ENCODE data around the gene SREK1IP1. TPM values are rescaled to one million over a fixed set of nuclear protein-coding genes. Genes with fewer than 3 reads are reported as not detected.
A peak's percentile ranks its signal among the peaks of the same experiment; 100 is the strongest.

Gene SREK1IP1
- total RNA-seq, 1 donor from 2014 or later: 25.8 TPM

DNA sequence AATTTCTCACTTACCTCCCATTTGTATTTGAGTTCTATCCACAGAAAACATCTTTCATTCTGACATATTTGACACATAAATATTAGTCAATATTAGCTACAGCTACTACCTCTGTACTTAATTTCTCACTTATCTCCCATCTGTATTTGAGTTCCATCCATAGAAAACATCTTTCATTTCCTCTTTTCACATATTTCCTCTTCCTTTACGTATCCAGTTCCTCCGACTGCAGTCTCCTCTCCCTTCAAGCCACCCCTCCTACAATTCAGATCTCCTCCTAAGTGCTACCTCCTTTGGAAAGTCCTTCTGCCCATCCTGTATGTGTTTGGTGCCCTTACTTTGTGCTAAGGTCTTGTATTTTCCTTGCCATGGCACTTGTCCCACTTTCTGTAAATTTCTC lies 1.6 kb downstream of the SREK1IP1 start:
- Mint-ChIP-seq H3K27ac (peak overlapping the region; percentile 50), H3K9me3 (ENCODE audit: low read depth) (no peaks in the 10 kb centered on the region), H3K27me3 (no peaks in the 10 kb centered on the region), H3K4me1 (ENCODE audit: low read depth) (peaks cover 21% of the 10 kb centered on the region), H3K4me3 (ENCODE audit: low read depth) (peak overlapping the region; percentile 97), H3K36me3 (ENCODE audit: insufficient read depth) (peaks cover 2% of the 10 kb centered on the region)
- no peak for DNase-seq (ENCODE audit: low spot score, unreplicated experiment)
- TF ChIP-seq, protein P1, sequence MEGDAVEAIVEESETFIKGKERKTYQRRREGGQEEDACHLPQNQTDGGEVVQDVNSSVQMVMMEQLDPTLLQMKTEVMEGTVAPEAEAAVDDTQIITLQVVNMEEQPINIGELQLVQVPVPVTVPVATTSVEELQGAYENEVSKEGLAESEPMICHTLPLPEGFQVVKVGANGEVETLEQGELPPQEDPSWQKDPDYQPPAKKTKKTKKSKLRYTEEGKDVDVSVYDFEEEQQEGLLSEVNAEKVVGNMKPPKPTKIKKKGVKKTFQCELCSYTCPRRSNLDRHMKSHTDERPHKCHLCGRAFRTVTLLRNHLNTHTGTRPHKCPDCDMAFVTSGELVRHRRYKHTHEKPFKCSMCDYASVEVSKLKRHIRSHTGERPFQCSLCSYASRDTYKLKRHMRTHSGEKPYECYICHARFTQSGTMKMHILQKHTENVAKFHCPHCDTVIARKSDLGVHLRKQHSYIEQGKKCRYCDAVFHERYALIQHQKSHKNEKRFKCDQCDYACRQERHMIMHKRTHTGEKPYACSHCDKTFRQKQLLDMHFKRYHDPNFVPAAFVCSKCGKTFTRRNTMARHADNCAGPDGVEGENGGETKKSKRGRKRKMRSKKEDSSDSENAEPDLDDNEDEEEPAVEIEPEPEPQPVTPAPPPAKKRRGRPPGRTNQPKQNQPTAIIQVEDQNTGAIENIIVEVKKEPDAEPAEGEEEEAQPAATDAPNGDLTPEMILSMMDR (IDR thresholded peaks at IDR 0.05; ENCODE audit: unreplicated experiment): no peak

DNA sequence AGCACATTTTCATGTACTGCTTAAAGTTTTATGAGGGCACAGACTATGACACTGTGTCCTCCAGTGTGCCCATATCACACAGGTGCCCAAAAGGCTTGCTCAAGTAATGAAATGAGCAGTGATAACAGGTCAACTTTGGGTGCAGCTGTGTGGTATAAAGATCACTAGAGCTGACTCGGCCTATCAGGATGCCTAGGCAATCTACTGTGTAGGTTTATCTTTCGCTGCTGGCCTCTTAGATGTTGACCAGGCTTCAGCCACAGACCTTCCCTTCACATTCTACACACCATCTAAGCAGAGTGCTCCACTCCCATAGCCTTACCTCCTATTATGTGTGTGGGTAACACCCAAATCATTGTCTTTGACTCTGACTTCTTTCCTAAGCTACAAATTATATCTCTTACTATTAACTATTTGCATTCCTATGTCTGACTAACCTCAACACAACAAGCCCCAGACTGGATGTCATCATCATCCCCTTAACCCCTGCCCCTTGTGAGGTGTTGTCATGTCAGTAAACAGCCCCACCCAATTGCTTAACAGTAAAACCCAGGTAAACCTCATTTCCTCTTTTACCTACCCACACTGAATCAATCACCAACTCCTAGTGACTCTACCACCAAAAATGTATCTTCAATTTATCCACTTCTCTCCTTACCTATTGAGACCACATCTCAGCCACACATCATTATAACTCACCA lies 2.5 kb downstream of the SREK1IP1 start:
- H3K4me1 Mint-ChIP-seq (ENCODE audit: low read depth): peaks cover 26% of the 10 kb centered on the region
- peak overlapping the region; percentile 9 for H3K4me3 Mint-ChIP-seq (ENCODE audit: low read depth)
- no peak overlapping the region for H3K27ac Mint-ChIP-seq
- no peaks in the 10 kb centered on the region for H3K9me3 Mint-ChIP-seq (ENCODE audit: low read depth)
- DNase-seq (ENCODE audit: low spot score, unreplicated experiment): no peak
- TF ChIP-seq, protein P1 (IDR thresholded peaks at IDR 0.05; ENCODE audit: unreplicated experiment): no peak
- peaks cover 4% of the 10 kb centered on the region for H3K36me3 Mint-ChIP-seq (ENCODE audit: insufficient read depth)
- H3K27me3 Mint-ChIP-seq: no peaks in the 10 kb centered on the region

DNA sequence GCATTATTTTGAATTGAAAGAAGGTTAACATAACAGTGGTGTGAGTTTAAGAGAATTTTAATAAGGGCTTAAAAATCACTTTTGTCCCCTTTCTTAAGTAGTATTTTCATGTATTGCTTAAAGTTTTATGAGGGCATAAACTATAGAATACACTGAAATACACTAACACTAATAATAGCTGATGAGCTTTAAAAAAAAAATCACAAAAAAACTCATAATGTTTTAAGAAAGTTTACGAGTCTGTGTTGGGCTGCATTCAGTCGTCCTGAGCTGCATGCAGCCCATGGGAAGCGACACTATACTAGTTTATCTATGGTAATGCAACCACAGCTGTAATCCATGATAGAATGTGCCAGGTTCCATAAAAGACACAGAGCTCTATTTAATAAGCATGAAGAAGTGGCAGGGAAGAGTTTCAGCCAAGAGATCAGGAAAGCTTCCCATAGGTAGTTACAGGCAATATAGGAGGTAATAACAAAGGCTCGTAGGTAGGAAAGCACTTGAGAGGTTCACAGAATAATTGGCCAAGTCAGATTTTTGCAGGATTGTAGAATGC lies 4.5 kb downstream of the SREK1IP1 start:
- TF ChIP-seq, protein P1 (IDR thresholded peaks at IDR 0.05; ENCODE audit: unreplicated experiment): no peak
- Mint-ChIP-seq H3K27me3 (no peaks in the 10 kb centered on the region), H3K36me3 (ENCODE audit: insufficient read depth) (peaks cover 4% of the 10 kb centered on the region), H3K9me3 (ENCODE audit: low read depth) (no peaks in the 10 kb centered on the region), H3K4me3 (ENCODE audit: low read depth) (no peak overlapping the region), H3K27ac (peak overlapping the region; percentile 1), H3K4me1 (ENCODE audit: low read depth) (peaks cover 30% of the 10 kb centered on the region)
- no peak for DNase-seq (ENCODE audit: low spot score, unreplicated experiment)

DNA sequence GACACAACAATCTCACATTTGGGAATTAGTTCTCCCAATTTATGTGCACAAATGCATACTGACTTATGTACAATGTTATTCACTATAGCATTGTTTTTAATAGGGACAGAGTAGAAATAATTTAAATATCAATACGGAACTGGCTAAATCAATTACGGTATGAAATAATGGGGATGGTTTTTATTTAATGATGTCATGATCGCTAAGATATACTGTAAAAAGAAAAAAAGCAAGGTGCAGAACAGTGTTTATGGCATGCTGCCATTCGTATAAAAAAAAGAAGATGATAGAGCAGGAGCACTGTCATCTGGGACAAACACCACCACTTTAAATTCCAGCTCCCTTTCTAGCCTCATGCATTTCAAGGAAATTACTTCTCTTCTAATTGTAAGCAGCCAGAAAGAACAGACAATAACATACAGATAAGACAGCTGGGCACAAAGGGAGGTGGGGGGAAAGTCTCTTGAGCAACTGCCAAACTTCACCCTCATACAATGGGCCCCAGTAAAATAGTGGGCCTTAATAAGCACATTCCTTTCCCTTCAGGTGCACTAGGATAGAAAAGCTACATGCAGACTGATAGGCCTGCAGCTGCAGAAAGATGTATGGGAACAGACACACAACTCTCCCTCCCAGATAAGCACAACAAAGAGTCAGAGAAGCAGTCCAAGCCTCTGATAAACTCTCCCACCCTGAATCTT lies 8.4 kb downstream of the SREK1IP1 start:
- Mint-ChIP-seq H3K27me3 (no peaks in the 10 kb centered on the region), H3K9me3 (ENCODE audit: low read depth) (no peaks in the 10 kb centered on the region), H3K27ac (peak overlapping the region; percentile 59), H3K4me3 (ENCODE audit: low read depth) (no peak overlapping the region), H3K4me1 (ENCODE audit: low read depth) (peaks cover 17% of the 10 kb centered on the region), H3K36me3 (ENCODE audit: insufficient read depth) (peaks cover 5% of the 10 kb centered on the region)
- TF ChIP-seq, protein P1 (IDR thresholded peaks at IDR 0.05; ENCODE audit: unreplicated experiment): no peak
- DNase-seq (ENCODE audit: low spot score, unreplicated experiment): no peak

DNA sequence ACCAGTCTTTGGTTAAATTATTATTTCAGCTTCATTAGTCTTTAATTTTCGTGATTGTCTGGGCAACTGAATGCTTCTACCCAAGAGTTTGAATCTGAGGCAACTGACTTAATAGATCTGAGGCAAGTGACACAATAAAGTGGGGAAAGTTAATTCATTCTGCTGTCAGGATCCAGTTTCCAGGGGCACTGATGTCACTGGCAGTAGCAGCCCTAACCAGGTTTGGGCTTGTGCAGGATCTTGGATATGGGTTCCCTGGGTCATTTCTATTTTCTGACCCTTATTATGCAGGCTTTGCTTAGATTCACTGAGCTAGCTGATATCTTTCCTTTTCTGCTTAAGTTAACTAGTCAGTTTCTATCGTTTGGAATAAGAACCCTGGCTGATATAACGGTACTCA lies 9.6 kb downstream of the SREK1IP1 start:
- TF ChIP-seq, protein P1 (IDR thresholded peaks at IDR 0.05; ENCODE audit: unreplicated experiment): no peak

More for the DNA sequence above, 9.6 kb downstream of the SREK1IP1 start:
- Mint-ChIP-seq H3K27me3 (no peaks in the 10 kb centered on the region), H3K27ac (no peak overlapping the region), H3K36me3 (ENCODE audit: insufficient read depth) (peaks cover 9% of the 10 kb centered on the region), H3K9me3 (ENCODE audit: low read depth) (no peaks in the 10 kb centered on the region), H3K4me3 (ENCODE audit: low read depth) (no peak overlapping the region), H3K4me1 (ENCODE audit: low read depth) (peaks cover 17% of the 10 kb centered on the region)
- no peak for DNase-seq (ENCODE audit: low spot score, unreplicated experiment)

Measured in progenitor cell of endocrine pancreas (in vitro differentiated cells).